Measurements from ENCODE around the gene ASIC3.
A peak's percentile ranks its signal among the peaks of the same experiment; 100 is the strongest.

ASIC3 gene

GRCh38 chr7:151085329-151085690 is 37.0 kb downstream of the ASIC3 start:
- H3K4me1 ChIP-seq (ENCODE audit: control insufficient read depth, insufficient read depth, low read length) = peaks cover 47% of the 10 kb centered on the region
- H3K9ac ChIP-seq (ENCODE audit: low read length) = no peak overlapping the region
- H3K36me3 ChIP-seq (ENCODE audit: control insufficient read depth, insufficient read depth, low read length) = no peaks in the 10 kb centered on the region
- H3K27me3 ChIP-seq (ENCODE audit: control insufficient read depth, insufficient read depth, low read length) = no peaks in the 10 kb centered on the region
- peak overlapping the region; percentile 79 for H3K4me3 ChIP-seq (ENCODE audit: low read length)
- H3K27ac ChIP-seq (ENCODE audit: low read depth, low read length) = peak overlapping the region; percentile 94

DNA sequence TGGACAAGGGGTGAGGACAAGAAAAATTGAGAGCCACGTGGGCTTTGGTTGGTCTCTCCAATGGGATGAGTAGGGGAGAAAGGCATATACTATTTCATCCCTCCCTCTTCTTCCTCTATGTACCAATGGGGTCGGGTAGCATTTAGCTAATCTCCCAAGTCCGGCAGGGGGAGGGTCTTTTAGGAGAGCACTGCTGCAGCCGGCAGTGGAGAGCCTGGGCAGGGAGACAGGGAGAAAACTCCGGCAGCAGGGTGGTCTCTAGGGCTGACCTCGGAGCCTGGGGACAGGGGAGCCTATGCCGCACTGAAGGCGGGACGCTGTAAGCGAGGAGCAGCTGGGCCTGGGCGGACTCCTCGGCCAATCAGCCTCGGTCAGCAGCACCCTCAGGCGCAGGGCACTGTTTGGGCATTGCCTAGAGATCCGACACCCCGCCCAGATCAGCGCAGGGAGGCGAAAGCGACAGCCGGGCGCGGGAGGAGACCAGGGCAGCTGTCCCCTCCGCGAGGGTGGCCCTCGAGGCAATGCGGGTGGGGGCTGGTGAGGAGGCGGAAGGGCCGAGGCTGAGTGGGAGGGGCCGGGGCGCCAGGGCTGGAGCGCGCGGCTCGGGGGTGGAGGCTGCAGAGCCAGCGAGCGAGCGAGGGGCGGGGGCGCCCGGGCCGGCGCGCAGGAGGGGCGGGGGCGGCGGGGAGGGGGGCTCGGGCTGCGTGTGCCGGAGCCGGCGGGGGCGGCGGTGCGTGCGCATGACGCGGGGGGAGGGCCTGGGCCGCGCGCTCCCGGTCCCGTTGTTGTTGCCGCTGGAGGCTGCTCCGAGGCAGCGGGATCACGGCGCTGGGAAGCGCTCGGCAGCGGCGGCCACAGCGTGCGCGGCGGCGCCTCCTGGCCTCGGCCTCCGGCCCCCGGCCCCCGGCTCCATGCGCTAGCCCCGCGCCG is 37.6 kb downstream of the ASIC3 start, which contains the start of gene AGAP3:
AGAP3 (plus strand) TSS at position 785 of the 930 bp plus-strand sequence. CDS start 267 bp downstream, outside the sequence.
- H3K36me3 ChIP-seq (ENCODE audit: control insufficient read depth, insufficient read depth, low read length) = no peaks in the 10 kb centered on the region
- H3K27ac ChIP-seq (ENCODE audit: low read depth, low read length) = peak within 1 kb of the TSS; percentile 94
- peak within 1 kb of the TSS; percentile 86 for H3K9ac ChIP-seq (ENCODE audit: low read length)
- peaks cover 47% of the 10 kb centered on the region for H3K4me1 ChIP-seq (ENCODE audit: control insufficient read depth, insufficient read depth, low read length)
- no peaks in the 10 kb centered on the region for H3K27me3 ChIP-seq (ENCODE audit: control insufficient read depth, insufficient read depth, low read length)
- peak within 1 kb of the TSS; percentile 90 for H3K4me3 ChIP-seq (ENCODE audit: low read length)

DNA sequence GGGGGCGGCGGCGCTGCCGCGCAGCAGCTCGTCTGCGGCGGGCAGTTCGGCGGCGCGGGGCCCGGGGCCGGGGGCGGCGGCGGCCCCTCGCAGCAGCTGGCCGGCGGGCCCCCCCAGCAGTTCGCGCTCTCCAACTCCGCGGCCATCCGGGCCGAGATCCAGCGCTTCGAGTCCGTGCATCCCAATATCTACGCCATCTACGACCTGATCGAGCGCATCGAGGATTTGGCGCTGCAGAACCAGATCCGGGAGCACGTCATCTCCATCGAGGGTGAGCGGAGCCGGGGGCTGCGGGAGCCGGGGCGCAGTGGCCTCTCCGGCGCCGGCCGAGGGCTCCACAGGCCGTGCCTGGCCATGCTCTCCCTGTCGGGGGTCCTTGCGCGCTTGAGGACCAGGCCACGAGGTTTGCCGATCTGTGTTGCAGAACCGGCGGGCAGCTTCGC is 38.5 kb downstream of the ASIC3 start:
- peak overlapping the region; percentile 91 for H3K27ac ChIP-seq (ENCODE audit: low read depth, low read length)
- peak overlapping the region; percentile 90 for H3K4me3 ChIP-seq (ENCODE audit: low read length)
- H3K9ac ChIP-seq (ENCODE audit: low read length) = peak overlapping the region; percentile 38
- H3K27me3 ChIP-seq (ENCODE audit: control insufficient read depth, insufficient read depth, low read length) = no peaks in the 10 kb centered on the region
- H3K4me1 ChIP-seq (ENCODE audit: control insufficient read depth, insufficient read depth, low read length) = peaks cover 46% of the 10 kb centered on the region
- H3K36me3 ChIP-seq (ENCODE audit: control insufficient read depth, insufficient read depth, low read length) = no peaks in the 10 kb centered on the region

DNA sequence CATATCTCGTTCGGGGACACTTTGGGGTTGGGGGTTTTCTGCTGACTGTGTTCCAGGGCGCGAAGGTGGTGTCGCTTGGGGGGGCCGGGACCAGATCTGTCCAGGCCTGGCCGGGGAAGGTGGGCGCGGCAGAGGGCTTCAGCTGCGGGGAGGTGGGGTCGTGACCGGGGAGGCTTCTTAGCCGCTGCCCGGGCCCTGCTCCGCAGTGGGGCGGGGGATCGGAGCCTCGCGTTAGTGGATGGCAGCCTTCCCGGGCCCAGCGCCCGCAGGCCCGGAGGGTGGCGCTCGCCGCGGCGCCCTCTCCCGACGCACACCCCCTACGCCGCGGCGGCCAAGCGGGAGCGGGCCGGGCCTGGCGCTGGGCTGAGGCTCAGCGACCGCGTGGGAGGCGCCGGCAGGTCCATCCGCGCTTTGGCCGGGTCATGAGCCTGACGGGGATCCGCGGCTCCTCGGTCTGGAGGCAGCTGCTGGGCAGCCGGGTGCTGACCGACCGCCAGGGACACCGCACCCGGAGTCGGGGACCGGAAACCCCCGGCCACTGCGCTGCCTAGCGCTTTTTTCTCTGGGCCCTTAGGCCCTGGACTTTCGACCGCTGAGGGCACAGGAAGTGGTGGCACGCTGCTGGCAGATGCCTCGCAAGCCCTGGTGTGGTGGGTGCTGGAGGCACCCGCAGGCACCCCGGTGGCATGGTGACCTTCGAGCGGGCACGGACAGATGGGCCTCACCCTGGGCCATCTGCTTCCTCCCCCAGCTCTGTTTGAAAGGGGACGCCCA is 39.1 kb downstream of the ASIC3 start:
- peak overlapping the region; percentile 90 for H3K4me3 ChIP-seq (ENCODE audit: low read length)
- peaks cover 42% of the 10 kb centered on the region for H3K4me1 ChIP-seq (ENCODE audit: control insufficient read depth, insufficient read depth, low read length)
- H3K36me3 ChIP-seq (ENCODE audit: control insufficient read depth, insufficient read depth, low read length) = no peaks in the 10 kb centered on the region
- H3K9ac ChIP-seq (ENCODE audit: low read length) = peak overlapping the region; percentile 38
- H3K27ac ChIP-seq (ENCODE audit: low read depth, low read length) = peak overlapping the region; percentile 91
- H3K27me3 ChIP-seq (ENCODE audit: control insufficient read depth, insufficient read depth, low read length) = no peaks in the 10 kb centered on the region

GRCh38 chr7:151088019-151088855 is 39.9 kb downstream of the ASIC3 start:
- Histone ChIP-seq H3K27me3 (ENCODE audit: control insufficient read depth, insufficient read depth, low read length) (no peaks in the 10 kb centered on the region), H3K4me1 (ENCODE audit: control insufficient read depth, insufficient read depth, low read length) (peaks cover 39% of the 10 kb centered on the region), H3K36me3 (ENCODE audit: control insufficient read depth, insufficient read depth, low read length) (no peaks in the 10 kb centered on the region), H3K4me3 (ENCODE audit: low read length) (peak overlapping the region; percentile 90), H3K27ac (ENCODE audit: low read depth, low read length) (peak overlapping the region; percentile 91), H3K9ac (ENCODE audit: low read length) (peak overlapping the region; percentile 56)

- Histone ChIP-seq H3K27me3 (ENCODE audit: control insufficient read depth, insufficient read depth, low read length) (no peaks in the 10 kb centered on the region), H3K36me3 (ENCODE audit: control insufficient read depth, insufficient read depth, low read length) (no peaks in the 10 kb centered on the region), H3K9ac (ENCODE audit: low read length) (peak overlapping the region; percentile 21), H3K4me3 (ENCODE audit: low read length) (peak overlapping the region; percentile 90), H3K4me1 (ENCODE audit: control insufficient read depth, insufficient read depth, low read length) (peaks cover 39% of the 10 kb centered on the region), H3K27ac (ENCODE audit: low read depth, low read length) (peak overlapping the region; percentile 91)
Measured at GRCh38 chr7:151088856-151089699, 40.7 kb downstream of the ASIC3 start.

DNA sequence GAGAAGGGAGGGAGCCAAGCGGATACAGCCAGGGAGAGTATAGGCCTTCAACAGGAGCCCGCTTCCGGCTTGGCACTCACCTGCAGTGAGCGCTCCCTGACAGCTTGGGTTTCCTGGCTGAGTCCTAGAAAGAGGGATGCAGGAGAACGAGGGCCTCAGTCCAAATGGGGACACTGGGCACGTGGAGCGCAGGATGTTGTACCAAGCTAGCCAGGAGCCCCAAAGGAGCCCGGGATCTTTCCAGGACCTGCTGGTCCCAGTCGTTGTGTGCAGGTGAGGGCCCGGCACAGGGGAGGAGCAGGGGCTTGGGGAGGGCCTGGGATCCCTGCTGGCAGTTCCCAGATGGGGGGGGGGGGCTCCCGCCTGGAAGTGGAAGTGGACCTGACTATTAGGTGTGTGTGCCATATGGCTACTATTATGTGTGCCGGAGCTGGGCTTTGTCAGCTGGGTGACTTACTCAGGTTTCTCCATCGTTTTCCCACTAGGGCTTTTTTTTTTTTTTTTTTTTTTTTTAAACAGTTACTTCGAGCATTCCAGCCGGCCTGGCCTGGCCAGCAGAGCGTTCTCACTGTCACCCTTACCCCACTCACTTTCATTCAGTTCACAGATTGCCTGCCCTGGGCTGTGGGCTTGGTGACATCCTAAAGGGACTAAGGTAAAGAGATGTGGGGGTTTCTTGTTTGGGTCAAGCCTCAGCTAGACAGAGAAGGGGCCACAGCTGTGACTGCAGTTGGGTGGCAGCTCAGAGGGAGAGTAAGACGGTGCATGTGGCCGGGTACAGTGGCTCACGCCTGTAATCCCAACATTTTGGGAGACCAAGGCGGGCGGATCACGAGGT is 41.8 kb downstream of the ASIC3 start:
- H3K4me3 ChIP-seq (ENCODE audit: low read length) = peak overlapping the region; percentile 90
- peaks cover 39% of the 10 kb centered on the region for H3K4me1 ChIP-seq (ENCODE audit: control insufficient read depth, insufficient read depth, low read length)
- no peaks in the 10 kb centered on the region for H3K36me3 ChIP-seq (ENCODE audit: control insufficient read depth, insufficient read depth, low read length)
- H3K27me3 ChIP-seq (ENCODE audit: control insufficient read depth, insufficient read depth, low read length) = no peaks in the 10 kb centered on the region
- H3K9ac ChIP-seq (ENCODE audit: low read length) = peak overlapping the region; percentile 10
- peak overlapping the region; percentile 91 for H3K27ac ChIP-seq (ENCODE audit: low read depth, low read length)

- H3K27me3 ChIP-seq (ENCODE audit: control insufficient read depth, insufficient read depth, low read length) = no peaks in the 10 kb centered on the region
- H3K9ac ChIP-seq (ENCODE audit: low read length) = no peak overlapping the region
- H3K4me3 ChIP-seq (ENCODE audit: low read length) = no peak overlapping the region
- H3K27ac ChIP-seq (ENCODE audit: low read depth, low read length) = no peak overlapping the region
- H3K4me1 ChIP-seq (ENCODE audit: control insufficient read depth, insufficient read depth, low read length) = peaks cover 32% of the 10 kb centered on the region
- no peaks in the 10 kb centered on the region for H3K36me3 ChIP-seq (ENCODE audit: control insufficient read depth, insufficient read depth, low read length)
Measured at GRCh38 chr7:151091003-151091402, 42.7 kb downstream of the ASIC3 start.

DNA sequence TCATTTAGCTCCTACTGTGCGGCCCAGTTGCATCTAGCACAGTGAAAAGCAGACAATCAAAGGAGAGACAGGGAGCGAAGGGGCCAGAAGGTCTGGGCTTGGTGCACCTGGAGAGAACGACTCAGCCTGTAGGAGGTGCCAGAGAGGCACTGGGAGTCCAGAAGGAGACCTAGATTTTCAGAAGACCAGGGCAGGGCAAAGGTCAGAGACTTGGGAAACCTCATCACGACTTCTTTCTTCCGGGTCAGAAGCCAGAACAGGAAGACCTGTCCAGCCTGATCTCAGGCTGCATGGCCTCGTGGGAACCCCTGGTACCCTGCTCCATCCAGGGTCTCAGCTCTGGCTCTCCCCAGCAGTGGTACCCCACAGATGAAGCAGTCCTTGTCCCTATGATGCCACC is 43.1 kb downstream of the ASIC3 start:
- Histone ChIP-seq H3K27ac (ENCODE audit: low read depth, low read length) (no peak overlapping the region), H3K4me1 (ENCODE audit: control insufficient read depth, insufficient read depth, low read length) (peaks cover 32% of the 10 kb centered on the region), H3K9ac (ENCODE audit: low read length) (no peak overlapping the region), H3K27me3 (ENCODE audit: control insufficient read depth, insufficient read depth, low read length) (no peaks in the 10 kb centered on the region), H3K36me3 (ENCODE audit: control insufficient read depth, insufficient read depth, low read length) (no peaks in the 10 kb centered on the region), H3K4me3 (ENCODE audit: low read length) (no peak overlapping the region)

DNA sequence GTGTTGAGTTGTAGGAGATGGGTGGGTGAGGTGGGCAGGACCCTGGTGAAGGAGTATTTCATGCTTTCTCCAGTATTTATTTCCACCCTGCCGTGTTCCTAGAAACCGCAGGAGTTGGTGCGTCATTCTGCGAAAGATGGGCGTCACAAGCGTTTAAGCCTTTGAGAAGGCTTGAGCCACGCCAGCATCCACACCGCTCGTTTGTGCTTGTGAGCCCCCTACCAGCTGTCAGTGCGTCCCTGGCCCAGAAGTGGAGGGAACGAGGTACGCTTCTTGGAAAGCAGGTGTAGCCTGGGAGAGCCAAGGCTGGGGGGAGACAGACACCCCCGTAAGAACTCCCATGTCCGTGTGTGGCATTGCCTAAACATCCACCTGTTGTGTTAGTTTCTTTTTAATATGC is 43.7 kb downstream of the ASIC3 start:
- H3K27ac ChIP-seq (ENCODE audit: low read depth, low read length) = no peak overlapping the region
- peaks cover 32% of the 10 kb centered on the region for H3K4me1 ChIP-seq (ENCODE audit: control insufficient read depth, insufficient read depth, low read length)
- no peaks in the 10 kb centered on the region for H3K36me3 ChIP-seq (ENCODE audit: control insufficient read depth, insufficient read depth, low read length)
- H3K4me3 ChIP-seq (ENCODE audit: low read length) = no peak overlapping the region
- H3K27me3 ChIP-seq (ENCODE audit: control insufficient read depth, insufficient read depth, low read length) = no peaks in the 10 kb centered on the region
- no peak overlapping the region for H3K9ac ChIP-seq (ENCODE audit: low read length)

DNA sequence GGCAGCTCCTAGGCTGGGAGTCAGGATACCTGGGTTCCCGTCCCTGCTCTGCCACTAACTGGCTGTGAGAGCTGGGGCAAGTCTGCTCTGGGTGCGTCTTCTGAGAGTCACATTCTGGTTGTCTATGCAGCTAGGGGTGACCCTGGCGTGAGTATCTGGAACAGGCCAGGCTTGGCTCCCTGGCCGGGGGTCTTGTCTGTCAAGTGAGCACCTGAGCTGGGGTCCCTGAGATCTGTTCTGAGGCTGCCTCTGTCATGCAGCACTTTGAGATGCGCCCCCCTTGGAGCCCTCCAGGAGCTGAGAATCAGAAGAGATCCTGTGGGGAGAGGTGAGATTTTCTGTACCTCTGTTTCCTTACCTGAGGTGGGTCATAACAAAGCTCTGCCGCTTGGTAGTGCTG is 45.4 kb downstream of the ASIC3 start:
- Histone ChIP-seq H3K9ac (ENCODE audit: low read length) (no peak overlapping the region), H3K36me3 (ENCODE audit: control insufficient read depth, insufficient read depth, low read length) (no peaks in the 10 kb centered on the region), H3K27me3 (ENCODE audit: control insufficient read depth, insufficient read depth, low read length) (no peaks in the 10 kb centered on the region), H3K4me3 (ENCODE audit: low read length) (no peak overlapping the region), H3K27ac (ENCODE audit: low read depth, low read length) (no peak overlapping the region), H3K4me1 (ENCODE audit: control insufficient read depth, insufficient read depth, low read length) (peaks cover 21% of the 10 kb centered on the region)

Measured in rectal smooth muscle tissue (tissue), 1 donor.